ENCODE data around the gene TMEM38B.

- no peak for TF ChIP-seq CTCF (IDR thresholded peaks at IDR 0.05)
- no peak for TF ChIP-seq POLR2A (IDR thresholded peaks at IDR 0.05)
These were observed 42.5 kb upstream of the TMEM38B start for GRCh38 chr9:105651806-105652205.

Data from adrenal gland (tissue), 5 donors.